Fibroblast of skin of right biceps (primary cell): ENCODE data around the gene ATG7.

Experiments used
- DNase-seq: peaks from one replicate; pipeline ENCODE4 v3.0.0-alpha.2; 2013

The ATG7 gene, protein sequence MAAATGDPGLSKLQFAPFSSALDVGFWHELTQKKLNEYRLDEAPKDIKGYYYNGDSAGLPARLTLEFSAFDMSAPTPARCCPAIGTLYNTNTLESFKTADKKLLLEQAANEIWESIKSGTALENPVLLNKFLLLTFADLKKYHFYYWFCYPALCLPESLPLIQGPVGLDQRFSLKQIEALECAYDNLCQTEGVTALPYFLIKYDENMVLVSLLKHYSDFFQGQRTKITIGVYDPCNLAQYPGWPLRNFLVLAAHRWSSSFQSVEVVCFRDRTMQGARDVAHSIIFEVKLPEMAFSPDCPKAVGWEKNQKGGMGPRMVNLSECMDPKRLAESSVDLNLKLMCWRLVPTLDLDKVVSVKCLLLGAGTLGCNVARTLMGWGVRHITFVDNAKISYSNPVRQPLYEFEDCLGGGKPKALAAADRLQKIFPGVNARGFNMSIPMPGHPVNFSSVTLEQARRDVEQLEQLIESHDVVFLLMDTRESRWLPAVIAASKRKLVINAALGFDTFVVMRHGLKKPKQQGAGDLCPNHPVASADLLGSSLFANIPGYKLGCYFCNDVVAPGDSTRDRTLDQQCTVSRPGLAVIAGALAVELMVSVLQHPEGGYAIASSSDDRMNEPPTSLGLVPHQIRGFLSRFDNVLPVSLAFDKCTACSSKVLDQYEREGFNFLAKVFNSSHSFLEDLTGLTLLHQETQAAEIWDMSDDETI

DNA sequence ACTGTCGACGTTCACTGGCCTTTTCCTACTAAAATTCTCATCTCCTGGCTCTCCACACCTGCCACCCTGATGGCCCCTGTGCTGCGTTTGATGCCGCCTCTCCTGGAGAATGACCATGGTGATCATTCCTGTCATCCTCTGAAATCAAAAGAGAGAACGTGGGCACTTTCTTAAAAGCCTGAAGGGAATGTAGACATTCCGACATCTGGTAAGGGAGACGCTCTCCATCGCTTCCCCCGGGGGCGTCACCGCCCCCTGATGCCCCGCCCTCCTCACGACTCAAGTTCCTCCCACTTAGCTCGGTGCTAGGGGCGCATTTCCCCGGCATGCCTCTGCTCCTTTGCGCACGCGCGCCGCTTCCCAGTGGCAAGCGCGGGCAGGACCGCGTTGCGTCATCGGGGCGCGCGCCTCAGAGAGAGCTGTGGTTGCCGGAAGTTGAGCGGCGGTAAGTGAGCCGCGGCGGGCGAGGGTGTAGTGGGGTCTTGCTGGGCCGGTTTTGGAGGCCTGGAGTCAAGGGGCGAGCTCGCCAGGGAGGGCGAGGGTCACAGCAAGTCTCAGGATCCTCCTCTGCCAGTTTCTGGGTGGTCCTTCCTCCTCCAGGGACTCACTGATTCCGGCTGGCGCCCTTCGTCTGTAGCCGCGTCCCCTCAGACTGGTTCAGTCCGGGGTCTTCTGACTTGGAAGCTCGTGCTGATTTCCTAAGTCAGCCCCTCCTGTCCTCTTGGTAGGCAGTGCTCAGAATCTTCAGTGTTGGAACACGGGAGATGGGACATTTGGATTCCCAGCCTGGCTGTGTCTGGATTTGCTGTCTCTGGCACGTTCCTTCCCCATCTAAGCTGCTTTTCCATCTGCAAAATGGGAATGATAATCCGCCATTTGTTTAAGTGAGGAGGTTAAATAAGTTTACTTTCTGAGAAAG lies at the start of gene ATG7:
ATG7 (plus strand) TSS at position 412 of the 919 bp plus-strand sequence. CDS start 26,299 bp downstream, outside the sequence.
- peak; percentile 97 for DNase-seq

DNA sequence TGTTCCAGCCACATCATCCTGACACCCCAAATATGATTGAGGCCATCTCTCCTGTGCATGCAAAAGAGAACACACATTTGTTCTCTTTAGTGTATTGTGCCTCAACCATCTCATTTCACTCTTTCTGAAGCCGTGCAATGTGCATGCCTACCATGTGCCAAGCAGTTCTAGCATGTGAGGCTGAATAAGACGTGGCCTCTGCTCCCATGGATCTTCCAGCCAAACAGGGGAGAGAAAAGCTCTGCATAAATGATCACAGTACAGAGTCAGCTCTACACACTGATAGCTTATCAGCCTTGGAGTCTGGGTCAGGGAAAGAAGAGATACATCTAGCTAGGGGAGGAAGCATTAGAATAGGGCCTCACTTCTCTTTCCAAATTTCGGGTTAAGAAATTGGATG lies 48.2 kb upstream of the ATG7 start:
- DNase-seq = no peak

DNA sequence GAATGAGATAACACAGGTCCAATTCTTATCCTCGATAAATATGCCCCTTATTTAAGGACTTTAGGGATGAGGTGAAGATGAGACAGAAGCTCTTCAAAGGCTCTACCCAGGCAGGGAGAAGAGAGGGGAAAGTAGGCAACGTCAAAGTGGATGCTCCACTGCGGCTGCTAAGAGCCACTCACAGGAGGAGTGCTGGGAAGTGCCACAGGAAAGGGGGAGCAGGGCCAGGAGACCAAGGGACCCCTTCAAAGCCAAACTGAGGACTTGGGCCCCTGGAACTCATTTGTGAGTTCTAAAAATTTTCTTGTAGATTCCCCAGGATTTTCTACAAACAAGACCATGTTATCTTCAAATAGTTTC lies 47.3 kb upstream of the ATG7 start:
- no peak for DNase-seq

DNA sequence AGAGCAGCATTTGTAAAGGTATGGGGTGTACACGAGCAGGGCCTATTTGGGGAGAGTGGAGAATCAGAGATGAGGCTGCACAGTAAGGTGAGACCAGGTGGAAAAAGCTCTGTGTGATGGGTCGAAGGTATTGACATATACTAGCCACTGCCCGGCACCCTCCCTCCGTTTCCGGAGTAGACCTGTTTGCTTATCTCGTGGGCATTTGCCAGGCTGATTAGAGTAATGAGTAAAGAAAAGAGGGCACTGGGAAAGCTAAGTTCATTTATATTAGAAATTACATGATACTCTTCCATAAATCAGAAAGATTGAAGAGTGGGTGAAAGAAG lies 46.2 kb upstream of the ATG7 start:
- no peak for DNase-seq

DNA sequence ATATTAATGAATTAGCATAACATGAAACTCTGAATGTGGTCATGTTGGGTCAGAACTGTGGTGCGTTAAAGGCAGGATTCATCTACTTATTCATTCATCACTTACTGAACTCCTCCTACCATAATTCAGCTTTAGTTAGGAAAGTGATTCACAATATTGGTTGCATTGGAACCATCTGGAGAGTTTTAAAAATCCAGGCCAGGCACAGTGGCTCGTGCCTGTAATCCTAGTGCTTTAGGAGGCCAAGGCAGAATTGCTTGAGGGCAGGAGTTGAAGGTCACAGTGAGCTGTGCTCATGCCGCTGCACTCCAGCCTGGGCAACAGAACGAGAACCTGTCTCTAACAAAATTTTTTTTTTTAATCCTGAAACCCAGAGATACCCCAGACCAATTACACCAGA lies 44.2 kb upstream of the ATG7 start:
- DNase-seq = no peak

DNA sequence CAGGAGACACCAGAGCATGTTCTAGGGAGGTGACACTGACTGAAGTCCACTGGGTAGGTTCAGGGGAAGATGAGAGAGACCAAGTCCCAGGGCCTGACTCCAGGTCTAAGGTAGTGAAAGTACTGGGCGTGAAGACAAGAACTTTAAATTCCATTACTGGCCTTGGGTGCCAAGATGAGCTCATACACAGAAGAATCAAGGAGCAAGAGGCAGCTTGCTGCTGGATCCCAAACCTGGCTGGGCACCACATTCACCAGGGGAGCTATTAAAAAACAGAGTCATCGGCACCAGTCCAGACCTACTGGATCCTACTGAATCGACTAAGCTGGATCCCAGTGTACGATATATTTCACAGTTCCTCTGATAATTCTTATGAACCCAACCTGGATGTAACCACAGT lies 42.1 kb upstream of the ATG7 start:
- no peak for DNase-seq

DNA sequence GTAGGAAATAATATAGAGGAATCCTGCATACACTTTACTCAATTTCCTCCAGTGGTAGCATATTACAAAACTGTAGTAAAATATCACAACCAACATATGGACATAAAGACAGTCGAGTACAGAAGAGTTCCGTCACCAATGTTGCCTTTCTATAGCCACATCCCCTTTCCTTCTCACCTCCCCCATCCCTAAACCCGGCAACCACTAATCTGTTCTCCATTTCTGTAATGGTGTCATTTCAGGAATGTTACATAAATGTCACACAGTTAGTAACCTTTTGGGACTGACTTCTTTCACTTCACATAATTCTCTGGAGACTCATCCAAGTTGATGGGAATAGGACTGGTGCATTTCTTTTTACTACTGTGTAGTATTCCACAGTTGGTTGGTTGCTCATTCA lies 41.4 kb upstream of the ATG7 start:
- DNase-seq = no peak

DNA sequence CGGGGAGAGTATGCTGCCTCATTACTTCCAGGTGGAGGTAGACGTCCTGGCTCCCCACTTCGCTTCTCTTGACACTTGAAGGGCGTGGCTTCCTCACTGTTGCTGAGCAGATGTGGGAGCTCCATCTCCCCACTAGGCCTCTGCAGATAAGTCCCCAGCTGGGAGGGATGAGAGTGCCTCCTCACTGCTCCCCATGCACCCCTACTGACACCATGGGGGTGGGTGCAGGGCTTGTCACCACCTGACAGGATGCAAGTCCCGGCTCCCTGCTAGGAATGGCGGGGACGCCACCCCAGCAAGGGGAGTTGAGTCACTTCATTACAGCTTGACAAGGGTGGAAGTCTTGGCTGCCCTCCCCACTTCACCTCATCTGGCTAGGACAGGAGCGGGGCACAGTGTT lies 36.8 kb upstream of the ATG7 start:
- no peak for DNase-seq

DNA sequence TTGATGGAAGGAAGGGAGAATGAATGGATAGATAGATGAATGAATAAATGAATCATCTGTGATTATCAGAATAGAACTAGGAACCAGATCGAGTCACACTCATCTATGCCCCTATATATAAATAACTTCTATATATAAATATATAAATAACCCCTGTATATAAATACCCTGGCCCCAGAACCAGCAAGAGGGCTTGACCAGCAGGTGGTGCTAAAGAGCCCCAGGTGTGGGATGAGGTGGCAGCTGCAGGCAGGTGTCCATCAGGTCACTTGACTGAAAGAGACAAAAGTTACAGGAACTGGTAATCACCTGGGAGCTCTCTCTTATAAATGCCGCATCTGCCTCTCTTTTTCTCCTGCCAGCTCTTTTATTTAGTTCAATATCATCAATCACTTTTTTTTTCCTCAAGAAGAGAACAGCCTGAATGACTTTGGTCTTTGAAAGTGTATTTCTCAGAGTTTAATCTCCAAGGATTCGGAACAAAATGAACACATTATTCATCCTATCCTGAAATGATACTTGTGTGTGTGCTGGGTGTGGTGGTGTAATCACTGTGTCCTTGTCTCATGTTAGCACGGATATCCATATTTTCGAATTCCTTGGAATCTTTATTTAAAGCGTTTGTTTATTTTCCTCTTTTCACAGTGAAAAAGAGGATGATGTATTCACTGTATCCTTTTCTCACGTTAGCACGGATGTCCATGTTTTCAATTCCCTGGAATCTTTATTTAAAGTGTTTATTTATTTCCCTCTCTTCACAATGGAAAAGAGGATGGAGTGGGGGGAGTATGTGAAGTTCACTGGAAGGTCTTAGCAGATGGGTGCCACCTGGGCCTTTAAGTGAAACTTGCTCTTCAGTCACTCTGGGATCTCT lies 35.4 kb upstream of the ATG7 start:
- peak; percentile 57 for DNase-seq

DNA sequence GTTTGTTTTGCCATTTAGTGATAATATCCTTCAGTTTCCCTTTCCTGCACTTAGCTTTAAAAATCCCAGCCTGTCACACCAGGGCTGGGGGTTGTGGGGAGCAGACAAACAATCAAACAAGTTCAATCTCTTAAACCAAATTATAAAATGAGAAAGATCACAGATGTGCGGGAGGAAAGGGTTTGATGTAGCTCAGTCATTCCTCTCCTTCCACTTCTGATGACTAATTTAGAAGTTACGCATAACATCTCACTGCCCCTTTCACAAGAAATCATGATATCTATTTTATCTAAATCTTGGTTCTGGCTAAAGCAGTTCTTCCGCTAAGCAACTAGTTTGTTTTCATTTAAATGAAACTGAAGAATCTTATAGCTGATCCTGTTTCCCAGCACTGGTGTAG lies 34.1 kb upstream of the ATG7 start:
- peak; percentile 93 for DNase-seq

DNA sequence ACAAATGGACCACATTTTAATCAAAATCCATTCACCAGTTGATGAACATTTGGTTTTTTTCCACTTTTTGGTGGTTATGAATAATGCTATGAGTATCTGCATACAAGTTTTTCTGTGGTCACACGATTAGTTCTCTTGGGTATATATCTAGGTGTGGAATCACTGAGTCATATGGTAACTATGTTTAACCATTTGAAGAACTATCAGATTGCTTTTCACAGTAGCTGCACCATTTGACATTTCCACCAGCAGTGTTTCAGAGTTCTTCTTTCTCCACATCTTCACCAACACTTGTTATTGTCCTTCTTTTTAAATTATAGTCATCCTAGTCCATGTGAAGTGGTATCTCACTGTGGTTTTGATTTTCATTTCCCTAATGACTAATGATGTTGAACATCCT lies 33.3 kb upstream of the ATG7 start:
- DNase-seq = peak; percentile 97

DNA sequence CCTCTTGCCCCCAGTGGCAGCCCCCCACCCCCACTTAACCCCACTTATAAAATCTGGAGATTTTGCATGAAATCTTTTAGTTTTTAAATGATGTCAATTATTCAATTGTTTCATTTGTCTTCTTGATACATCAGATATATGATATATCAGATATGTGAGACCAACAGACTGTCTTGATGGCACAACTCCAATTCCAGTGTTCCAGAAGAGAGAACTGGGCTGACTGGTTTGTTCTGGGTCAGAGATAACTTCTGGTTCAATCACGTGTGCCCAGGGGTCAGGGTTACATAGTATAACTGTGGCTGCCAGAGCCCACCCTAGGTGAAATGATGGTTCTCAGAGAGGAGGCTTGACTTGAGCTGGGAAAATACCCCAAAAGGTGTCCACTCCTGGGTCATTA lies 32.4 kb upstream of the ATG7 start:
- DNase-seq = no peak

DNA sequence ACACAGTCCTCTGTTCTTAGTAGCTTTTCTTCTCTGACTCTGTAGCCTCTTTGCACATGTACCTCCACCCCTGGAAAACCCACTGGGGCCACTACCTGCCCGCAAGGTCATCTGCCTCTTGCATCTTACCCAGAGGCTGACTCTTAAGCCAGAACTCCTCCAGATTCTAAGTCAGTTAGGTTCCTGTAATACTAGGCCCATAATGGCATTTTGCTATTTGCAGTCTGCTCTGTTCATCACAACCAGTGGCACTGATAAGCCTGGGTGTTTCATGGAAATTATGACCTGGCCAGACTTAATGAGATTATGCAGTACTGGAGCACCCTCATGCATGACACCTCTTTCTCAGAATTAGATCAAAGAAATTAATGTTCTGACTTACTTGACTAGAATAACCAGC lies 31.7 kb upstream of the ATG7 start:
- no peak for DNase-seq

DNA sequence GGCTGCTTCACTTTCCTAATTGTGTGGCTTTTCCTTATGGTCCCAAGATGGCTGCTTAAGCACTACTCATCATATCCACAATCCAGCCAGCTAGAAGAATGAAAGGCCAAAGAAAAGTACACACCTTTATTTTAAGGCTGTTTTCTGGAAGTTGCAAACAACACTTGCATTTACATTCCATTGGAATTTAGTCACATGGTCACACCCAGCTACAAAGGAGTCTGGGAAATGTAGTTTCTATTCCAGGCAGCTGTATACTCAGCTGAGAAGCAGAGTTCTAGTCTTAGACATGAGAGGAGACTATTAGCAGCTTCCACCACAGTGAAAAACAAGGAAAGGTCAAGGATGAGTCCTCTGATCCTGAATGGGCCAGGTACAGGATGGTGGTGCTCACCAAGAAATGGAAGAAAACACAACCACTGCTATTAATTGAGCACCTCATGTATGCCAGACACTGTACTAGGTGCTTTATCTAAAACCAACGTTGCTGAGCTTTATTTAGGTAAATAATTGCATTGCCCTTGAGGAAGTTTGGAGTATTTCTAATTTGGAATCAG lies 28.0 kb upstream of the ATG7 start:
- DNase-seq = peak; percentile 32

DNA sequence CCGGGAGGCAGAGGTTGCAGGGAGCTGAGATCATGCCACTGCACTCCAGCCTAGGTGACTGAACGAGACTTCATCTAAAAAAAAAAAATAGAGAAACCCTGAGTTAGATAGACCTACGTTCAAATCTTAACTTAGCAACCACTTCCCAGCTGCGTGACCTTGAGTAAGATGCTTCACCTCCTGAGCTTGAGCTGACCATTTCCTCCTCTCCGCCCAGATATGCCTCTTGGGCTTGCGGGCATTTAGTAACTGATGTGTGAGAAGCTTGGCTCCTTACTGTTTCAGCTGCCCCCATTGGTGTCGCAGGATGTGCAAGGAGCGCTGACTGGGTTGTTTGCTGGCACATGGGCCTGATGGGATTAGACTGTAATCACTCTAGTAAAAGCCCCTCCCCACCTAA lies 26.9 kb upstream of the ATG7 start:
- no peak for DNase-seq

DNA sequence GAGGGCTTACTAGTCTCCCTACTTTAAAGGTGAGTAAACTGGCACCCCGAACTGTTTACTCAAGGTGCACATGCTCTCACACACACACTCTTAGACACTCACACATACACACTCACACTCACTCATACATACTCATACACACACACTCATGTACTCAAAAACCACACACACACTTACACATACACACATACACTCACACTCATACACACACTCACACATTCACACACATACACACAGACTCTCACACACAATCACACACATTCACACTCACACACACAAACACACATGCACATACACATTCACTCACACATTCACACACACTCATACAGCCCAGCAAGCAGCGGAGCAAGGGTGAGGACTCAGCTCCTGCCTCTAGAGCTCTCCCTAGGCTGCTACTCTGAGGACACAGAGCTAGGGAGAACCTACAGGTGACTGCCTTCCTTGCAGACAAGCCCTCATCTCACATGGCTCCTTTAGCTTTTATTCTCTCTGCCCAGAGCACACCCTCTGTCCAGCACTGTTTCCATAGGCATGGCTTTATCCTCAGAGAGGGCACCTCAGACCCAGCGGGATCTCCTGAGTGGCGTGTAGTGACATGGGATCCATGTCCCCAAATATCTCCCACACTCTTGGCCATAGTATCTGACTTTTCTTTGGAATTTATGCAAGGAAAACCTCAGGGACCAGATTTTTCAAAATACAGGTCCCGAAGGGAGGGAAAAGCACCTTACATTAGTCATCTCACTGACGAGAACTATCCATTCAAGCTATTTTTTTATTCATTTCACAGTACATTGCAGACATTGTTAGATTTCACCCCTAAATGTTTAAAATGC lies 26.2 kb upstream of the ATG7 start:
- DNase-seq = no peak

DNA sequence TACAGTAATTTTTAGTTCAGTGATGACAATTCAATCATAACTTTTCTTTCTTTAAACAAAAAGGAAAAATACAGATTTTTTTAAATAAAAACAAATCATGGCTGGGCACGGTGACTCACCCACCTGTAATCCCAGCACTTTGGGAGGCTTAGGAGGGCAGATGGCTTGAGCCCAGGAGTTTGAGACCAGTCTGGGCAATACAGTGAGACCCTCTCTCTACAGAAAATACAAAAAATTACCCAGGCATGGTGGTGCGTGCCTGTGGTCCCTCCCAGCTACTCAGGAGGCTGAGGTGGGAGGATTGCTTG lies 25.6 kb upstream of the ATG7 start:
- DNase-seq = no peak

DNA sequence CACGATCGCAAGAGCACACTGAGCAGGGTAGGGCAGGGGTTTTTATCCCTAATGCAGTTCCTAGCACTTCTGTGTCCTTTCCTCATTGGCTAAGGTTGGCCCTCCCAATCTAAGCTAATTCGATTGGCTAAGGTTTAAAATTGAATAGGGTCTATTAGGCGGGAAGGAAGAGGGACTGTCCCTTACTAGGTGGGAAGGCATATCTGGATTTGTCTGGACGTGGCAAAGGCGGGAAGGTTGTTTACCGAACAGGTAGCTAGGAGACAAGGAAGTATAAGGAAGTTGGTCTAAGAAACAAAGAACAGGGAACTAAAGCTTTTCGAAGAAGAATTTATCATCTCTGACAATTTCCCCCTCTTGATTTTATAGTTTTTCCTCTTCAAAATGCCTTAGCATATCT lies 24.8 kb upstream of the ATG7 start:
- no peak for DNase-seq

DNA sequence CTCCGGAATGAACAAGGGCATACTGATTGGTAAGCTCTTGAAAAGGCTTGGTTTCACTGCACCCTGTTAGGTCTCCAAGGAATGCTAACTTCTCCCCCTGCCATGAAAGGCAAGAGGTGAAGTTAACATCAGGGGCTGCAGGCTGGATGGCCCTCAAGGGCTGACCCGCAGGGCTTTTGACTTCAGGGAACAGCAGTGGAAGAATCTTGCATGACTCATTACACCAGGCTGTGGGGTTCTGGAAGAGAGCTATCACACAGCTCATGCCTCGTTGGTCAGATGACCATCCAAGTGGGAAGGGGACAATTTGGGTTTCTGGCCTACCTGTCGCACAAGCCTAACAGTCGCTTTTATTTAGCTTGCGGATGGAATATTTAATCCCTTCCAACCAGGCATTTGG lies 23.6 kb upstream of the ATG7 start:
- no peak for DNase-seq

DNA sequence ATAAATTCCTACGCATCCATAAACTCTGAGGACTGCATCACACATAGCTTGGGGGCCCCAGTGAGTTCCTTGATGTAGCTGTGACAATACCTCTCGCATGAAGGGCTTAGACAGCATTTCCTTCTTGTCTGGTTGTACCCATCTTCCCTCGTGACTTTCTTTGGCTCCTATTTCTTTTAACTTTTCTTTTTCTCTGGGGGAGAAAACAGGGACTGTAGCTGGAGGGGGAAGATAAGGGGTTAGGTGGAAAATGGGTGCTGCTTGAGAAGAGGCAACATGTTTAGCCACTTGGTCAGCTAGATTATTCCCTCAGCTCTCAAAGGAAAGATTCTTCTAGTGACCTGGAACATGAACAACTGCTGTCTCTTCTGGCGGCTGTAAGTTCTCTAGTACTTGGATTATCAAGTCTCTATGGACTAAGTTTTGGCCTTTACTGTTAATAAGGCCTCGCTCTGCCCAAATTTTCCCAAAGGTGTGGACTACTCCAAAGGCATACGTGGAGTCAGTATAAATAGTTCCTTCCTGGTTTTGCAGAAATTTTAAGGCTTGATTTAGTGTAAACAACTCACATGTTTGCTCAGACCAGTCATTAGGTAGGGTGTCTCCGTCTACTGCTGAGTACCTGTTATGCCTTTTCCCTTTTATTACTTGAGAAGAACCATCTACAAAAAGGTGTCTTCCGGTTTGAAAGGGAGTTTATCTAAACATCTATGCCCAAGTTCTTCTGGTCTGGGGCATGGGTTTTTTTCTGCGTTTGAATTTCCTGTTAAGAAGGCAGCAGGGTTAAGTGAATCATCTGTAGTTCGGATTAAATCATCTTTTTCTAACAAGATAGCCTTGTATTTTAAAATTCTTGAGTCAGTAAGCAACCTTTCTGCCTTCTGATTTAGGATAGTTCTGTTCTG lies 21.0 kb upstream of the ATG7 start:
- no peak for DNase-seq

DNA sequence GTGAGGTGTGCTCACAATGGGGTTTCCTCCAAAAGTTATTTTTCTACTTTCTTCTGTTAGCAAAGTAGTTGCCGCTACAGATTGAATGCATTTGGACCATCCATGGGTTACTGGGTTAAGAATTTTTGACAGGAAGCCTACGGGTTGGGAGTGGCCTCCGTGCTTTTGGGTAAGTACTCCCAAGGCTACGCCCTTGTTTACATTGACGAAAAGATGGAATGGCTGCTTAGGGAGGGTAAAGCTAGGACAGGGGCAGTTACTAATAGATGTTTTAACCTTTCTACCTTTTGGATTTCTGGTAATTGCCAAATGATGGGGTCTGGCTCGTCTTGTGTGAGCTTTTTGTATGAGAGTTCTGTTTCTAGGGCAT lies 20.4 kb upstream of the ATG7 start:
- no peak for DNase-seq
